Measurements from ENCODE around the gene PLXNA4. TPM values are rescaled to one million over a fixed set of nuclear protein-coding genes. Genes with fewer than 3 reads are reported as not detected.
A peak's percentile ranks its signal among the peaks of the same experiment; 100 is the strongest.

The PLXNA4 gene
- total and polyA plus RNA-seq, 2 experiments from 2014 or later = 0.32 TPM; not detected in 1

GRCh38 chr7:132395361-132395760 lies 180.9 kb downstream of the PLXNA4 start:
- Histone ChIP-seq H3K9ac (no peak overlapping the region), H3K9me3 (ENCODE audit: low read depth) (no peaks in the 10 kb centered on the region), H3K27me3 (replicated peaks; ENCODE audit: insufficient read depth) (0 out of 2 replicates have a peak, but pooled peaks cover 11% of the 10 kb centered on the region), H3K4me3 (no peak overlapping the region), H3F3A (ENCODE audit: insufficient read depth) (no peaks in the 10 kb centered on the region), H3K4me2 (ENCODE audit: unreplicated experiment) (no peak overlapping the region), H3K9me2 (ENCODE audit: insufficient read depth) (no peaks in the 10 kb centered on the region), H4K20me1 (ENCODE audit: insufficient read depth) (no peaks in the 10 kb centered on the region), H3K27ac (no peak overlapping the region), H2AFZ (no peak overlapping the region), H3K36me3 (ENCODE audit: low read depth) (no peaks in the 10 kb centered on the region), H3K4me1 (ENCODE audit: insufficient read depth) (no peaks in the 10 kb centered on the region), H3K79me2 (ENCODE audit: insufficient read depth) (no peaks in the 10 kb centered on the region)
- WGBS, 2 experiments (ENCODE audit: low coverage in 1 of 2, low lambda C conversion rate in 2 of 2, missing lambda C conversion rate in 2 of 2) = 31 to 41% methylated on average over 4 of the region's 4 CpGs
- no peak for TF ChIP-seq EZH2phosphoT487 (IDR thresholded peaks at IDR 0.05; ENCODE audit: insufficient read depth, low read depth)
- no peak for TF ChIP-seq EZH2 (IDR thresholded peaks at IDR 0.05; ENCODE audit: insufficient read depth, poor library complexity, severe bottlenecking)
- in situ Hi-C loops (cut with MboI) = no loop called here
- no peak for DNase-seq

DNA sequence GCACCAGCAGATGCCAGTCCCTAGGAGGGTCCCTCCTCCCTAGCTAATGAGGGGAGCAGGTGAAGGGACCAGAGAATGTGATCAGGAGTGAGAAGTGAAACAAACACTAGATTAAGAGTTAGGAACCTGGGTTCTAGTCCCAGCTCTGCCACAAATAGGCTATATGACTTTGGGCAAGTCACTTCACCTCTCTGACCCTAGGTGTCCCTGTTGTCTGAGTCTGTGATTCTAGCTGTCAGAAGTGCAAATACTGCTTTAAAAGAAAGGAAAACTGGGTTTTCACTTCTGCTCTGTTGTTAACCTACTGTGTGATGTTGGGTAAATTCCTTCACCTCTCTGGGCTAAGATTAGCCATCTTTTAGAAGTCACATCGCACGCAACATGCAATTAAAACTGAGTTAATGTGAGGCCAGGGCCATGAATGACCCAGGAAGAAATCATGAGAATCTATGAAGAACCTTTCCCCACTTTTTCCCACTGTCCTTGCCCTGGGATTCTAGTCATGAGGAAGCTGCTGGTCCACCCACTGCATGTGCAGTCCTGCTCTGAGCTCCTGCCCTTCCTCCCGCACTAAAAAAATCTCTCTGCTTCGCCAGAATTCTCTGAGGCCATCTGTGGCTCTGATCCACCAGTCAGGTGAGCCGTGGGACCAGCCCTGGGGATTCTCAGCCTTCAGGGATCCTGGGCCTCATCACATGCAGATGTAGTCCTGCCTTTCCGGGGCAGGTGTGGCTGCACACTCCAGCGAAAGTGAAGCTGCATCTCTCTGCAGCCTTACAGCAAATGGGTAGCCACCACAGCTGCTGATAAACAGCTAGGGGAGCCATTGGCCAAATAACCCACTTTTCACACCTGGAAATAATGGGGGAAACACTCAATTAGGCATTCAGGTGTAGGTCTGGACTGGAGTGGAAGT lies 181.7 kb downstream of the PLXNA4 start:
- WGBS, 2 experiments (ENCODE audit: low coverage in 1 of 2, low lambda C conversion rate in 2 of 2, missing lambda C conversion rate in 2 of 2) = 66 to 68% methylated on average over 7 of the region's 7 CpGs
- Histone ChIP-seq H2AFZ (no peak overlapping the region), H3K79me2 (ENCODE audit: insufficient read depth) (no peaks in the 10 kb centered on the region), H3K27me3 (replicated peaks; ENCODE audit: insufficient read depth) (0 out of 2 replicates have a peak, but pooled peaks cover 4% of the 10 kb centered on the region), H3F3A (ENCODE audit: insufficient read depth) (no peaks in the 10 kb centered on the region), H3K27ac (no peak overlapping the region), H4K20me1 (ENCODE audit: insufficient read depth) (no peaks in the 10 kb centered on the region), H3K36me3 (ENCODE audit: low read depth) (no peaks in the 10 kb centered on the region), H3K9me3 (ENCODE audit: low read depth) (no peaks in the 10 kb centered on the region), H3K4me3 (no peak overlapping the region), H3K9me2 (ENCODE audit: insufficient read depth) (no peaks in the 10 kb centered on the region), H3K9ac (no peak overlapping the region), H3K4me2 (ENCODE audit: unreplicated experiment) (no peak overlapping the region), H3K4me1 (ENCODE audit: insufficient read depth) (no peaks in the 10 kb centered on the region)
- in situ Hi-C loops (cut with MboI) = no loop called here
- peak; percentile 9 for DNase-seq
- TF ChIP-seq EZH2 (IDR thresholded peaks at IDR 0.05; ENCODE audit: insufficient read depth, poor library complexity, severe bottlenecking) (no peak), EZH2phosphoT487 (IDR thresholded peaks at IDR 0.05; ENCODE audit: insufficient read depth, low read depth) (no peak)

DNA sequence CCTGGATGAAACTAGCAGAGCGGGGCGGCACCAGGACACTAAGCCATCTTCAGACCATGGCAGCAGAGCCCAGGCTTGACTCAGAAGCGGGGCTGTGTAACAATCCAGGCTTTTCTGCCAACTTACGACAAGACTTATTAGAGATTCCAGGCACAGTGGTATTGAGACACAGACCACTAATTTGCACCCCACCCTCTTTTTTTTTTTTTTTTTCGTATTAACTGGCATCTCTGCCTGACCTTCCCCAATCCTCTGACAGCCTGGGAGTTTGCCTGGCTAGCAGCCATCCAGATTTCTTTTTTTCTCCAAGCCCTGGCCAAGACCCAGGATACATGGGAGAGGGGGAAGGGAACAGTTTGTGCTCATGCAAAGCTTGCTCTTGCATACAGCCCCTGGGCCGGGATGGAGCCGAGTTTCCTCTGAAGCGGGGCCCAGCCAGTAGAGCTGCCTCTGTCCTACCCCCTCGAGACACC lies 182.4 kb downstream of the PLXNA4 start:
- Histone ChIP-seq H3K9me3 (ENCODE audit: low read depth) (no peaks in the 10 kb centered on the region), H3K79me2 (ENCODE audit: insufficient read depth) (no peaks in the 10 kb centered on the region), H2AFZ (no peak overlapping the region), H3K4me1 (ENCODE audit: insufficient read depth) (no peaks in the 10 kb centered on the region), H3K4me3 (no peak overlapping the region), H3K27ac (no peak overlapping the region), H3K36me3 (ENCODE audit: low read depth) (no peaks in the 10 kb centered on the region), H3K4me2 (ENCODE audit: unreplicated experiment) (no peak overlapping the region), H3K9me2 (ENCODE audit: insufficient read depth) (no peaks in the 10 kb centered on the region), H3K27me3 (replicated peaks; ENCODE audit: insufficient read depth) (0 out of 2 replicates have a peak, but pooled peaks cover 4% of the 10 kb centered on the region), H3K9ac (no peak overlapping the region), H4K20me1 (ENCODE audit: insufficient read depth) (no peaks in the 10 kb centered on the region), H3F3A (ENCODE audit: insufficient read depth) (no peaks in the 10 kb centered on the region)
- TF ChIP-seq EZH2phosphoT487 (IDR thresholded peaks at IDR 0.05; ENCODE audit: insufficient read depth, low read depth) = no peak
- TF ChIP-seq EZH2 (IDR thresholded peaks at IDR 0.05; ENCODE audit: insufficient read depth, poor library complexity, severe bottlenecking) = no peak
- 5 to 8% methylated on average over 9 of the region's 9 CpGs for WGBS, 2 experiments (ENCODE audit: low coverage in 1 of 2, low lambda C conversion rate in 2 of 2, missing lambda C conversion rate in 2 of 2)
- peak; percentile 56 for DNase-seq
- in situ Hi-C loops (cut with MboI) = no loop called here

DNA sequence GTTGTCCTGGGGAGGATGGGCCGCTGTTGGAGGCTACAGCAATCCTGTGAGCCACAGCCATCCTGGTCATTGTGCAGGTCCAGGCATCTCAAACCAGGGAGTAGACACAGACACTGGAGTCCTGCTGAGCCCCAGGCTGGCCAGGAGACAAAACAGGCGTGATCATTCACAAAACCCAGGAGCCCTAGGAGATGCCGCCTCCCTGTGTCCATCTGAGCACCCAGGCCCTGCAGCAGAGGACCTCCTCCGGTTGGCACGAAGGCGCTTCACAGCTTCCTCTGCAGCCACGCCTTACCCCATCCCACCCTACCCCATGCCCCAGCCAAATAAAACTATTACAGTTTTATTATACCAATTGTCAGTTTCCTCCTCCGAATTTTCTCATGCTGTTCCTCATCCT lies 183.6 kb downstream of the PLXNA4 start:
- H3K36me3 ChIP-seq (ENCODE audit: low read depth) = no peaks in the 10 kb centered on the region
- H3K4me1 ChIP-seq (ENCODE audit: insufficient read depth) = no peaks in the 10 kb centered on the region
- H3K27ac ChIP-seq = no peak overlapping the region
- DNase-seq = no peak
- H3K4me3 ChIP-seq = no peak overlapping the region
- H4K20me1 ChIP-seq (ENCODE audit: insufficient read depth) = no peaks in the 10 kb centered on the region
- no peaks in the 10 kb centered on the region for H3K79me2 ChIP-seq (ENCODE audit: insufficient read depth)
- H3F3A ChIP-seq (ENCODE audit: insufficient read depth) = no peaks in the 10 kb centered on the region
- no peaks in the 10 kb centered on the region for H3K9me3 ChIP-seq (ENCODE audit: low read depth)
- WGBS, 2 experiments (ENCODE audit: low coverage in 1 of 2, low lambda C conversion rate in 2 of 2, missing lambda C conversion rate in 2 of 2) = 40 to 50% methylated on average over 7 to 8 of the region's 8 CpGs
- H3K4me2 ChIP-seq (ENCODE audit: unreplicated experiment) = no peak overlapping the region
- no peak overlapping the region for H3K9ac ChIP-seq
- H3K27me3 ChIP-seq (replicated peaks; ENCODE audit: insufficient read depth) = 0 out of 2 replicates have a peak, but pooled peaks cover 4% of the 10 kb centered on the region
- H3K9me2 ChIP-seq (ENCODE audit: insufficient read depth) = no peaks in the 10 kb centered on the region
- TF ChIP-seq EZH2phosphoT487 (IDR thresholded peaks at IDR 0.05; ENCODE audit: insufficient read depth, low read depth) (no peak), EZH2 (IDR thresholded peaks at IDR 0.05; ENCODE audit: insufficient read depth, poor library complexity, severe bottlenecking) (no peak)
- in situ Hi-C loops (cut with MboI) = no loop called here
- no peak overlapping the region for H2AFZ ChIP-seq

Measured in GM23248 (cell line).